Stimulated activated CD4-positive, alpha-beta T cell treated with anti-CD3 and anti-CD28 coated beads, TNF-alpha, amount 100 ng/mL, for 48 hours (primary cell): ENCODE results near the gene ADAP1.

Source experiments
- DNase-seq, 3 donors: peaks; one replicate each; pipeline ENCODE4 v3.0.0-alpha.2; 2020; ENCODE audit warnings: low read depth in 3 of 3

Gene ADAP1

GRCh38 chr7:863106-863505 lies 91.4 kb downstream of the ADAP1 start:
- no peak for DNase-seq

GRCh38 chr7:862157-862556 lies 92.3 kb downstream of the ADAP1 start:
- DNase-seq = no peak

GRCh38 chr7:861222-861621 lies 93.3 kb downstream of the ADAP1 start:
- DNase-seq = no peak

GRCh38 chr7:860149-860548 lies 94.3 kb downstream of the ADAP1 start:
- DNase-seq = no peak

GRCh38 chr7:859359-860030 lies 95.0 kb downstream of the ADAP1 start:
- DNase-seq = no peak

- no peak for DNase-seq
These were observed 96.8 kb downstream of the ADAP1 start for GRCh38 chr7:857661-858060.

- DNase-seq = no peak
These were observed 97.9 kb downstream of the ADAP1 start for GRCh38 chr7:856444-857095.

GRCh38 chr7:855686-856369 lies 98.7 kb downstream of the ADAP1 start:
- no peak for DNase-seq

- DNase-seq = no peak
These were observed 100.2 kb downstream of the ADAP1 start for GRCh38 chr7:854118-854775.

GRCh38 chr7:853366-854117 lies 100.9 kb downstream of the ADAP1 start:
- no peak for DNase-seq

GRCh38 chr7:851204-851603 lies 103.3 kb downstream of the ADAP1 start:
- no peak for DNase-seq

GRCh38 chr7:849781-850180 lies 104.7 kb downstream of the ADAP1 start:
- no peak for DNase-seq

GRCh38 chr7:849145-849544 lies 105.3 kb downstream of the ADAP1 start:
- no peak for DNase-seq
